ENCODE measurements around the gene CST3.

GRCh38 chr20:23640018-23640601 is 2.4 kb upstream of the CST3 start:
- TF ChIP-seq CTCF (IDR thresholded peaks at IDR 0.05; ENCODE audit: poor library complexity): no peak
- TF ChIP-seq EZH2 (IDR thresholded peaks at IDR 0.05; ENCODE audit: borderline replicate concordance): no peak
- no peak for TF ChIP-seq EZH2phosphoT487 (IDR thresholded peaks at IDR 0.05; ENCODE audit: low read depth, severe bottlenecking, unreplicated experiment)
